SK-N-SH (cell line): ENCODE measurements around the gene SRD5A2. TPM values are rescaled to one million over a fixed set of nuclear protein-coding genes. Genes with fewer than 3 reads are reported as not detected.

Source experiments
- CTCF ChIA-PET: fragments of 300-600, 350-600 bp; formaldehyde crosslinking; extraction: SDS; loops from one replicate; lab custom pipeline; 2021; lab: Yijun Ruan, JAX
- POLR2A ChIA-PET: fragments of 350-600 bp; sonication (Branson Sonifier 250); formaldehyde crosslinking; extraction: SDS; loops from one replicate; lab custom pipeline; 2020; ENCODE audit warnings: antibody characterized with exemption, inconsistent platforms; lab: Yijun Ruan, JAX
- DNase-seq: peaks from one replicate; pipeline ENCODE4 v3.0.0; 2012
- H2AFZ ChIP-seq: fragments of 200-600 bp; sonication (generic); 2 replicates; pipeline ENCODE4 v1.8.1; 2016; ENCODE audit warnings: antibody characterized with exemption, mild to moderate bottlenecking, low read depth
- H3F3A ChIP-seq: fragments of 200-600 bp; sonication (generic); replicated peaks from 2 replicates; pipeline ENCODE3; 2016; ENCODE audit warnings: antibody characterized with exemption, mild to moderate bottlenecking; ENCODE audit not compliant: insufficient read depth
- H3K27ac ChIP-seq, 2 experiments: fragments of 200-500 bp in 1 of 2; fragments of 200-600 bp in 1 of 2; sonication (Bioruptor generic) in 1 of 2; sonication (generic), shearing (Covaris generic) in 1 of 2; 2 replicates each; pipeline versions ENCODE4 v1.5.1 to v1.6.1; 2014 to 2016; ENCODE audit warnings: low read depth in 2 of 2, inconsistent platforms in 1 of 2, low read length in 1 of 2, mild to moderate bottlenecking in 1 of 2, mixed read lengths in 1 of 2
- H3K27me3 ChIP-seq: fragments of 200-600 bp; sonication (generic), shearing (Covaris generic); 2 replicates; pipeline ENCODE4 v1.6.1; 2016; ENCODE audit warnings: mixed run types; ENCODE audit not compliant: insufficient read depth
- H3K36me3 ChIP-seq, 2 experiments: fragments of 200-500 bp in 1 of 2; fragments of 200-600 bp in 1 of 2; sonication (Bioruptor generic) in 1 of 2; sonication (generic) in 1 of 2; replicated peaks in 1 of 2; 2 replicates each; pipeline versions ENCODE3 to v1.5.1; 2014 to 2016; ENCODE audit warnings: low read length in 1 of 2, mild to moderate bottlenecking in 1 of 2; ENCODE audit not compliant: insufficient read depth in 2 of 2, control insufficient read depth in 1 of 2
- H3K4me1 ChIP-seq, 2 experiments: fragments of 200-500 bp in 1 of 2; fragments of 200-600 bp in 1 of 2; sonication (Bioruptor generic) in 1 of 2; sonication (generic), shearing (Covaris generic) in 1 of 2; 2 replicates each; pipeline versions ENCODE4 v1.5.1 to v1.6.1; 2014 to 2016; ENCODE audit warnings: low read depth in 1 of 2, low read length in 1 of 2, mixed run types in 1 of 2; ENCODE audit not compliant: insufficient read depth in 2 of 2, control insufficient read depth in 1 of 2
- H3K4me2 ChIP-seq: fragments of 200-600 bp; sonication (generic), shearing (Covaris generic); 2 replicates; pipeline ENCODE4 v1.6.1; 2017; ENCODE audit warnings: mixed run types
- H3K4me3 ChIP-seq, 2 experiments: fragments of 200-500 bp in 1 of 2; fragments of 200-600 bp in 1 of 2; sonication (Bioruptor generic) in 1 of 2; sonication (generic), shearing (Covaris generic) in 1 of 2; 2 replicates each; pipeline versions ENCODE4 v1.5.1 to v1.8.1; 2014 to 2016; ENCODE audit warnings: low read depth in 2 of 2, inconsistent platforms in 1 of 2, low read length in 1 of 2, mild to moderate bottlenecking in 1 of 2, mixed read lengths in 1 of 2, moderate library complexity in 1 of 2
- H3K79me2 ChIP-seq: fragments of 200-600 bp; sonication (generic); 2 replicates; pipeline ENCODE4 v1.8.1; 2017; ENCODE audit warnings: mild to moderate bottlenecking; ENCODE audit not compliant: insufficient read depth
- H3K9ac ChIP-seq: fragments of 200-600 bp; sonication (generic); 2 replicates; pipeline ENCODE4 v1.6.1; 2017; ENCODE audit warnings: mixed run types
- H3K9me2 ChIP-seq: fragments of 200-600 bp; sonication (generic); 2 replicates; pipeline ENCODE4 v1.6.1; 2017; ENCODE audit warnings: mixed run types
- H3K9me3 ChIP-seq: fragments of 200-600 bp; sonication (generic); 2 replicates; pipeline ENCODE4 v1.6.1; 2017; ENCODE audit warnings: mixed run types, mild to moderate bottlenecking, moderate library complexity
- H4K20me1 ChIP-seq: fragments of 200-600 bp; sonication (generic); 2 replicates; pipeline ENCODE4 v1.6.1; 2017; ENCODE audit warnings: mild to moderate bottlenecking, mixed run types; ENCODE audit not compliant: insufficient read depth
- CHD2 ChIP-seq: fragments of 150-350 bp; IDR thresholded peaks from 2 replicates; pipeline ENCODE4 v1.6.1; 2018; ENCODE audit warnings: low read length; ENCODE audit not compliant: partially characterized antibody
- ELF1 ChIP-seq: IDR thresholded peaks from 2 replicates; pipeline ENCODE4 v1.4.0; 2012
- EP300 ChIP-seq, 2 experiments: IDR thresholded peaks; 2 replicates each; pipeline versions ENCODE4 v1.4.0 to v1.6.1; 2012; ENCODE audit warnings: borderline replicate concordance in 1 of 2, low read depth in 1 of 2, low read length in 1 of 2
- FOXJ3 ChIP-seq: sonication (generic); formaldehyde crosslinking; IDR thresholded peaks from 2 replicates; pipeline ENCODE4 v1.5.1; 2020; ENCODE audit warnings: mild to moderate bottlenecking, missing genetic modification reagents
- GABPA ChIP-seq: IDR thresholded peaks from 2 replicates; pipeline ENCODE4 v1.4.0; 2012; ENCODE audit warnings: low read depth, mild to moderate bottlenecking
- GATA2 ChIP-seq: sonication (generic); formaldehyde crosslinking; IDR thresholded peaks from 2 replicates; pipeline ENCODE4 v1.5.0; 2020; ENCODE audit warnings: mild to moderate bottlenecking, missing genetic modification reagents
- MEF2A ChIP-seq: IDR thresholded peaks from 2 replicates; pipeline ENCODE4 v1.4.0; 2012; ENCODE audit warnings: low read depth, borderline replicate concordance
- RCOR1 ChIP-seq: fragments of 150-350 bp; IDR thresholded peaks from 2 replicates; pipeline ENCODE4 v1.6.1; 2017; ENCODE audit warnings: antibody characterized with exemption, low read length
- RFX5 ChIP-seq: IDR thresholded peaks from 2 replicates; pipeline ENCODE4 v1.6.1; 2012; ENCODE audit warnings: mild to moderate bottlenecking, improper control_type of control experiment, low read length
- RXRA ChIP-seq: IDR thresholded peaks from 2 replicates; pipeline ENCODE4 v1.4.0; 2012; ENCODE audit warnings: low read depth, mild to moderate bottlenecking, borderline replicate concordance
- SMC3 ChIP-seq: IDR thresholded peaks from 2 replicates; pipeline ENCODE4 v1.6.1; 2012; ENCODE audit warnings: low read depth, low read length, improper control_type of control experiment
- TAF1 ChIP-seq: IDR thresholded peaks from 2 replicates; pipeline ENCODE4 v1.6.1; 2012; ENCODE audit warnings: low read depth, mild to moderate bottlenecking, low read length, moderate library complexity, borderline replicate concordance
- TEAD4 ChIP-seq: IDR thresholded peaks from 2 replicates; pipeline ENCODE4 v1.4.0; 2012; ENCODE audit warnings: mild to moderate bottlenecking, borderline replicate concordance; ENCODE audit not compliant: insufficient read depth
- YY1 ChIP-seq: IDR thresholded peaks from 2 replicates; pipeline ENCODE4 v1.4.0; 2012; ENCODE audit warnings: low read depth, mild to moderate bottlenecking
- WGBS: methylation state at CpG from one replicate; pipeline ENCODE4 v1.1.6; 2017; ENCODE audit warnings: low lambda C conversion rate; 5-methylcytosine and 5-hydroxymethylcytosine counted together
- polyA plus RNA-seq, 3 experiments: library from polyadenylated mRNA; depleted of rRNA; stranded (reverse); fragments of >200 nt; gene quantifications; 2 replicates each; pipeline ENCODE4 v1.2.3, GENCODE V29; 2012
- TF ChIP-seq, protein P1 (sequence below): IDR thresholded peaks from 2 replicates; pipeline ENCODE4 v1.4.0; 2012; ENCODE audit warnings: low read depth, borderline replicate concordance
- TF ChIP-seq, protein P2 (sequence below): IDR thresholded peaks from 2 replicates; pipeline ENCODE4 v1.4.0; 2012; ENCODE audit warnings: low read depth
- TF ChIP-seq, protein P3 (sequence below): fragments of 200-600 bp; sonication (generic); IDR thresholded peaks from 2 replicates; pipeline ENCODE4 v1.6.1; 2017; ENCODE audit warnings: antibody characterized with exemption, mild to moderate bottlenecking, moderate library complexity
- TF ChIP-seq, protein P4 (sequence below): IDR thresholded peaks from 2 replicates; pipeline ENCODE4 v1.4.0; 2012; ENCODE audit warnings: low read depth, borderline replicate concordance

The SRD5A2 gene
- polyA plus RNA-seq, 1 of the 3 experiments (the other 2 are of a cell fraction), result not detected

DNA sequence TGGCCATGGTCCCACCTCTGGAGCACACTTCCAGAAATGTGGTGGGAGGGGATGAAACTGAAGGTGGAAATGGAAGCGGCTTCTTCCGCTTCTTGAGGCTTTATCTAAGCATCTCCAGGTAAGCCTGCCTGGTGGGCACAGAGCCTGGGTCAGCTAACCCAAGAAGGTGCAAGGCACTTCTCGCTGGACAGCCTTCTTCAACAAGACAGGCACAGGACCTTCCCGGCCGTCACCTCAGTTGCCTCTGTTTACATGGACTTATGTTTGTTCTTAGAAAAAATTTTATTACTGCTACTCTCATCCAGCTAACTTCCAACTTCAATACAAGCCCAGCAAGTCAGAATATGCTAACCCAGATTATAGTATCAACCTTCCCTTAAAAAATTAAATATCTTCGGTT is 51.9 kb downstream of the SRD5A2 start:
- DNase-seq, result no peak
- Histone ChIP-seq H3K9ac (no peak overlapping the region), H4K20me1 (no peaks in the 10 kb centered on the region), H3K27ac (no peak overlapping the region), H3K9me3 (no peaks in the 10 kb centered on the region), H3F3A (no peaks in the 10 kb centered on the region), H2AFZ (no peak overlapping the region), H3K79me2 (no peaks in the 10 kb centered on the region), H3K4me2 (no peak overlapping the region), H3K4me1 (no peaks in the 10 kb centered on the region), H3K9me2 (no peaks in the 10 kb centered on the region), H3K36me3 (no peaks in the 10 kb centered on the region), H3K4me3 (no peak overlapping the region), H3K27me3 (peaks cover 20% of the 10 kb centered on the region; the same call in 1 of the 2 replicates)
- TF ChIP-seq CHD2 (no peak), SMC3 (no peak)
- TF ChIP-seq, protein P1, sequence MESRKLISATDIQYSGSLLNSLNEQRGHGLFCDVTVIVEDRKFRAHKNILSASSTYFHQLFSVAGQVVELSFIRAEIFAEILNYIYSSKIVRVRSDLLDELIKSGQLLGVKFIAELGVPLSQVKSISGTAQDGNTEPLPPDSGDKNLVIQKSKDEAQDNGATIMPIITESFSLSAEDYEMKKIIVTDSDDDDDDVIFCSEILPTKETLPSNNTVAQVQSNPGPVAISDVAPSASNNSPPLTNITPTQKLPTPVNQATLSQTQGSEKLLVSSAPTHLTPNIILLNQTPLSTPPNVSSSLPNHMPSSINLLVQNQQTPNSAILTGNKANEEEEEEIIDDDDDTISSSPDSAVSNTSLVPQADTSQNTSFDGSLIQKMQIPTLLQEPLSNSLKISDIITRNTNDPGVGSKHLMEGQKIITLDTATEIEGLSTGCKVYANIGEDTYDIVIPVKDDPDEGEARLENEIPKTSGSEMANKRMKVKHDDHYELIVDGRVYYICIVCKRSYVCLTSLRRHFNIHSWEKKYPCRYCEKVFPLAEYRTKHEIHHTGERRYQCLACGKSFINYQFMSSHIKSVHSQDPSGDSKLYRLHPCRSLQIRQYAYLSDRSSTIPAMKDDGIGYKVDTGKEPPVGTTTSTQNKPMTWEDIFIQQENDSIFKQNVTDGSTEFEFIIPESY, result no peak
- 60% methylated on average over 6 of the region's 6 CpGs for WGBS
- POLR2A ChIA-PET, result no interaction called here
- CTCF ChIA-PET, result no interaction called here

DNA sequence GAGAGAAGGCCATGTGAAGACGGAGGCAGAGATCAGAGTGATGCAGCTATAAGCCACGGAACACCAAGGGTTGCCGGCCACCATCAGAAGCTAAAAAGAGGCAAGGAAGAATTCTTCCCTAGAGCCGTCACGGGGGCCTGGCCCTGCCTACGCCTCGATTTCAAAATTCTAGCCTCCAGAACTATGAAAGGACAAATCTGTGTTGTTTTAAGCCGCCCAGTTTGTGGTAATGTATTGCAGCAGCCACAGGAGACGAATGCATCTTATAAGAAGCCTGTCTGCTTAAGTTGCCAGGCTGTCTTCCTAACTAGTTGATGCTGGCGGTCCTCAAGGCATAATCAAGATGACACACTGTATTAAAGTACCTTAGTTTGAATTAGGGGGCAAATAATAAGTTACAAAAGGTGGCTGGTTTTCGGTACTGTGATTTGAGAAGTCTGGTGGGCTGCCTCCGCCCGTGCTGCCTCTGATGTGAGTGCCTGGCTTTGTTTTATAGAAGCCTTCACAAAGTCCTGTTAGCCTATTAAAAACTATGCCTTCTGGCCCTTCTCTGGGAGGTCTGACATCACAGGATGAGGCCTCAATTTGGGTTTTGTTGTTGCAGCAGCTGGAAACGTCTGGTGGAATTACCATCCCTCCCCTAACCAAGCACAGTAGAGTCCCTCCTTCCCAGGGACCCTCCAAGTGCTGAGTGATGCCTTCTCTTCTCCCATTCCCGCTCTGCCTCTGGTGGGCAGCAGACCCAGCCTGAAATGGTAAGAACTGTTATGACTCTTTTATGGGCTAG is 53.6 kb downstream of the SRD5A2 start:
- ChIA-PET POLR2A (no interaction called here), CTCF (interaction anchor here (0.9 kb wide), 1 partner anchor 19 kb away, joined by 3 read pairs; no protein-coding TSS in a partner anchor)
- Histone ChIP-seq H3F3A (no peaks in the 10 kb centered on the region), H3K27me3 (peaks cover 22% of the 10 kb centered on the region; the same call in 1 of the 2 replicates), H2AFZ (no peak overlapping the region), H3K4me2 (no peak overlapping the region), H3K36me3 (no peaks in the 10 kb centered on the region), H3K9me2 (no peaks in the 10 kb centered on the region), H4K20me1 (no peaks in the 10 kb centered on the region), H3K4me3 (no peak overlapping the region), H3K4me1 (no peaks in the 10 kb centered on the region), H3K9me3 (no peaks in the 10 kb centered on the region), H3K9ac (no peak overlapping the region), H3K79me2 (no peaks in the 10 kb centered on the region), H3K27ac (no peak overlapping the region)
- 38% methylated on average over 15 of the region's 15 CpGs for WGBS
- TF ChIP-seq RFX5 (no peak), SMC3 (no peak), MEF2A (no peak), GATA2 (CRISPR knock-in tag) (no peak), FOXJ3 (CRISPR knock-in tag) (no peak), ELF1 (no peak), YY1 (no peak), TAF1 (no peak), RXRA (no peak), RCOR1 (no peak), CHD2 (no peak), TEAD4 (no peak), GABPA (no peak), EP300 (IDR thresholded peaks at IDR 0.05; ENCODE audit: borderline replicate concordance in 1 of 2, low read depth in 1 of 2, low read length in 1 of 2) (no peak)
- TF ChIP-seq, protein P1, result no peak
- TF ChIP-seq, protein P2, sequence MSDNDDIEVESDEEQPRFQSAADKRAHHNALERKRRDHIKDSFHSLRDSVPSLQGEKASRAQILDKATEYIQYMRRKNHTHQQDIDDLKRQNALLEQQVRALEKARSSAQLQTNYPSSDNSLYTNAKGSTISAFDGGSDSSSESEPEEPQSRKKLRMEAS, result no peak
- TF ChIP-seq, protein P3, sequence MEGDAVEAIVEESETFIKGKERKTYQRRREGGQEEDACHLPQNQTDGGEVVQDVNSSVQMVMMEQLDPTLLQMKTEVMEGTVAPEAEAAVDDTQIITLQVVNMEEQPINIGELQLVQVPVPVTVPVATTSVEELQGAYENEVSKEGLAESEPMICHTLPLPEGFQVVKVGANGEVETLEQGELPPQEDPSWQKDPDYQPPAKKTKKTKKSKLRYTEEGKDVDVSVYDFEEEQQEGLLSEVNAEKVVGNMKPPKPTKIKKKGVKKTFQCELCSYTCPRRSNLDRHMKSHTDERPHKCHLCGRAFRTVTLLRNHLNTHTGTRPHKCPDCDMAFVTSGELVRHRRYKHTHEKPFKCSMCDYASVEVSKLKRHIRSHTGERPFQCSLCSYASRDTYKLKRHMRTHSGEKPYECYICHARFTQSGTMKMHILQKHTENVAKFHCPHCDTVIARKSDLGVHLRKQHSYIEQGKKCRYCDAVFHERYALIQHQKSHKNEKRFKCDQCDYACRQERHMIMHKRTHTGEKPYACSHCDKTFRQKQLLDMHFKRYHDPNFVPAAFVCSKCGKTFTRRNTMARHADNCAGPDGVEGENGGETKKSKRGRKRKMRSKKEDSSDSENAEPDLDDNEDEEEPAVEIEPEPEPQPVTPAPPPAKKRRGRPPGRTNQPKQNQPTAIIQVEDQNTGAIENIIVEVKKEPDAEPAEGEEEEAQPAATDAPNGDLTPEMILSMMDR, result no peak
- TF ChIP-seq, protein P4, sequence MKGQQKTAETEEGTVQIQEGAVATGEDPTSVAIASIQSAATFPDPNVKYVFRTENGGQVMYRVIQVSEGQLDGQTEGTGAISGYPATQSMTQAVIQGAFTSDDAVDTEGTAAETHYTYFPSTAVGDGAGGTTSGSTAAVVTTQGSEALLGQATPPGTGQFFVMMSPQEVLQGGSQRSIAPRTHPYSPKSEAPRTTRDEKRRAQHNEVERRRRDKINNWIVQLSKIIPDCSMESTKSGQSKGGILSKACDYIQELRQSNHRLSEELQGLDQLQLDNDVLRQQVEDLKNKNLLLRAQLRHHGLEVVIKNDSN, result no peak
- DNase-seq, result no peak
